Cerebellar nuclear complex (tissue), 1 donor: ENCODE data around the gene GATAD1.
"Not testable (repeated sequence)": the region's sequence is repeated elsewhere in the genome, so short reads cannot be mapped to it uniquely, and the experiment has no call there.

Experiments
- DNase-seq, 2 experiments: peaks; one replicate each; lab custom pipeline; 2025; lab: John Stamatoyannopoulos, UW

GATAD1 gene

DNA sequence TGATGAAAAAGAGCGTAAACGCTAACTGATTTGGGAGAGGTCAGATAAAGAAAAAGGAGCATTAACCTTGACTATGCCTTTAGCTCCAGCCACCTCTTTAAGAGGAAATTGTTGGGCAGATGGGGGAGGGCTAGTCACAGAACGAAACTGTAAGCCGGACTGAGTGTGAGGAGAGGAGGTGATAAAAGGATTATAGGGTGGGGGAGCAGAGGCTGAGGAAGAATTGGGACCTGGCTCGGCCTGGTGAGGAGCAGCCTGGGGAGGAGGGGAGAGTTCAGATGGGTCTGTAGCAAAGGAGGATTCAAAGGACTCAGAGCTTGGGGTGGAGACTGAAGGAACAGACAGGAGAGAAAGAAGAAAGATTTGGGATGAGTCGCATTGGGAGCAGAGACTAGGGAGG lies 36.3 kb downstream of the GATAD1 start:
- DNase-seq = not testable (repeated sequence)

DNA sequence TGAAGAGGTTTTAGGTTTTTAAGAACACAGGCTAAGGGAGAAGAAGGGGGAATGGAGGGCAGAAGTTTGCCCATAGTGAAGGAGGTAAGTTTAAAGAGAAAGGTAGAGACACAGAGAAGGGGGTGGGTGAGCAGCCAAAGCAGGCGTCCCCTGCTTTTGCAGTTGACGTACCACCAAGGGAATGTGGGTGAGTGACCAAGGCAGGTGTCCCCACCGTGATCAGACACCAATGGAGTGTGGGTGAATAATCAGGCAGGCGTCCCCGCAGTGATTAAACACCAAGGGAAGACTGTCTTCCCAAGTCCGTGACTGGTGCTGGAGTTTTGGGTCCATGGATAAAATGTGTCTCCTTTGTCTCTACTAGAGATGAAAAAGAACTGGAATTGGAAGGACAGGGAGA lies 36.9 kb downstream of the GATAD1 start:
- DNase-seq = not testable (repeated sequence)

DNA sequence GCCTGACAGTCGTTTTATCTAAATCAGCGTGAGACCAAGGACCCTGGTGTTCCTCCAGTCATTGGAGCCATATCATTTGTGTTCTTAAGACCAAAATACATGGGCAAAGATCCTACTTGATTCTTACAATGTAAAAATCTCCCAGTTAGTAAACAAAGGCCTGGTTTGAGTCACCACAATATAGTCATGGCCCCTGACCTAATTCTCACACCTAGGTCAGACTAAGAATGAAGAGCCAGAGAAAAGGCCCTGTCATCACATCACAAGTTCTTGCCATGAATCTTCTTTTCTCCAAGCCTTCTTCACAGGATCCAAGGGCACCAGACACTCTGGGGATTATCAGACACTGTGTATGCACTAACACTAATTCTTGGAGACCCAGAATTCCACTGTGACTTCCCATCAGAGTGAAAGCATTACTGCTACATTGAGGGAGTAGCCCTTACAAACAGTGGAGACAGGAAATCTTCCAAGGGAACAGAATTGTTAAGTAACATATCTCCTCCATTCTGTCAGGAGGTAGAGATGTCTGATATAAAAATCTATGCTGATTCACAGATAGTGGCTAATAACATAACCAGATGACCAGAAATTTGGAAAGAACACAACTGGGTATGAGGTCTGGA lies 38.1 kb downstream of the GATAD1 start:
- no peak for DNase-seq

DNA sequence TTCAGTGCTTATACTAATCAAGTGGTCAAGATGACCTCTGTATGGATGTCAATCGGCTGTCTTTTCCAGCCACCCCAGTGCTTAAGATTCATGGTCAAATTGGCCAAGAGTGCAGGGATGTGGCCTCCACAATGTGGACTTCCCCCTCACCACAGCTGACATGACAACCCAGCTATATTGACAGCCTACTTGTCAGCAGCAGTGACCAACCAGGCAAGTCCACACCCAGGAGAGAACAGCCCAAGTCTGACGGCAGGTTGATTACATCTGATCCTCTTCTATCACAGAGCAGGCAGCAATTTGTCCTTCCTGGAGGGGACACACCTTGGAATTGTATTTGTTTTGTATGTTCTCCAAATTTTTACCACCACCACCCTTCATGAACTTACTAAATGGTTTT lies 38.7 kb downstream of the GATAD1 start:
- DNase-seq = no peak

DNA sequence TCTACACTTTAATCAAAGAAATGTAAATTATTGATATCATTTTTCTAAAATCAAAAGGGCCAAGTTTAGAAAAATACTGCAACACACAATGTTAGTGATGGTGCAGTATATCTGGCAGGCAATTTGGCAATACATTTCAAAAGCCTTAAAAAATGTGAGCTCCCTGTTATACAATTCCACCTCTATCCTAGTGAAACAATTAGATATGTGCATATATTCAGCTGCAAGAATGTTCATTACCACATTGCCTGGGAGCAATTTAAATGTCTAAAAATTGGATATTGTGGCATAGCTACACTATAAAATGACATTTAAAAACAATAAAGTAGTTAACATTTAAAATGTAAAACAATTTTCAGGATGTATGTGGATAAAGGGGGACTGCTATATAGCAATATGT lies 40.5 kb downstream of the GATAD1 start:
- no peak for DNase-seq

DNA sequence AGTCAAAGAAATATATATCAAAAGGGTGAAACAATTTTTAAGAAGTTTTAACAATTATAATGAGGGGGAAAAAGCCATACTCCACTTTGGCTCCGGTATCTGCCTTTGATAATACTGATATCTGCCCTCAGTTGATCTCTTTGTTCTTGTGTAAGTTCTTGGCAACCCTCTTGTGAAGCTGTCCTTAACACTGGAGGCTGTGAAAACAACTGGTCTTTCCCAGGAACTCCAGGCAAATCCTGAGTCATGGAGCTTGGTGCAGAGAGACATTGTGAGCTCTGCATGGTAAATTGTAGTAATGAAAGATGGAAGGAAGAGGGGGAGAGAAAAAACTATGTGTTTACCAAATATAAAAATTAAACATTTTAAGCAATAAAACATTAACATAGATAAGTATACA lies 42.4 kb downstream of the GATAD1 start:
- no peak for DNase-seq

DNA sequence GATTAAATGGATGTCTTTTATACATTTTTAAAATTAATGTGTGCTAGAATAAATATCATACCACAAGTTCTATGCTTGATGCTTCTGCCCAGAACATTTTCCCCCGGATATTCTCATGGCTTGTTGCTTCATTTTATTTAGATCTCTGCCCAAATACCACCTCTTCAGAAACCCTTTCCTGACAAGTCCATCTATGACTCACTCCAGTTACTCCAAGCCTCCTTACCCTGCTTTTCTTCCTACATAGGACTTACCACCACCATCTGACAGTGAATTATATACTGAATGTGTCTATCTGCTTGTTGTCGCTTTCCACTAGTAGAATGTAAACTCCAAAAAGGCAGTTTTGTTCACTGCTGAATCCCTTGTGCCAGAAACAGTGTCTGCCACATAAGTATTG lies 49.6 kb downstream of the GATAD1 start:
- no peak for DNase-seq

DNA sequence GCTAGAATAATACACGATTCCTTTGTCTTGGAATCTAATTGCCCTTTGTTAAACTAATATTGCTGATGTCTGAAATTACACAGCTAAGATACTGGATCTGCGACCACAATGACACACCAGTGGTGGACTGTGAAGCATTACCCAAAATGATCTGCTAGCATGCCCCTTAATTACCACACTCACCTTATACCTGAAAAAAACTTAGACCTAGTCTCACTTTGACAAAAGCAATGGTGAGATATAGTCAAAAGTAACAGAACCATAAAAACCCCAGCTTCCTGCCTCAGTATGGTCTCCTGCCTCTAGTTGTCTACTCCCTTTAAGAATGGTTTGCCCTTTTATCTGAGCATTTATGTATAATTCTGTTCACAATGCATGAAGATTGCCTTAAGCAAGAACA lies 51.3 kb downstream of the GATAD1 start:
- no peak for DNase-seq

DNA sequence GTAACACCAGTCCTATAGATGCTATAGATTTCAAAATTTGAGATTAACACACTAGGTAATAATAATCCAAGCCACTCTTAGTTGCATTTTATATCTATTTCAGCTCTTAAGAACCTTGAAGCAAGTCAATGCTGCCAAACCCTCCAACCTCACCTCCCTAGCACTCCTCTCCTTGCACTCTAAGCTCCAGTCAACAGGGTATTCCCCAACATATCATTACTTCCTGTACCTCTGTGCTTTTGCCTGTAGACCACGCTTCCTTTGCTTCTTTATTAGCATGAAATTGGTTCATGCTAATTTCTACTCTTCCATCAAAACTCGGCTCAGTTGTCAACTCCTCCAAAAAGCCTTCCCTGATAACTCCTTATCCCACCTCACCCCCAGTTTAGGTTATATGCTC lies 56.5 kb downstream of the GATAD1 start:
- DNase-seq = no peak

DNA sequence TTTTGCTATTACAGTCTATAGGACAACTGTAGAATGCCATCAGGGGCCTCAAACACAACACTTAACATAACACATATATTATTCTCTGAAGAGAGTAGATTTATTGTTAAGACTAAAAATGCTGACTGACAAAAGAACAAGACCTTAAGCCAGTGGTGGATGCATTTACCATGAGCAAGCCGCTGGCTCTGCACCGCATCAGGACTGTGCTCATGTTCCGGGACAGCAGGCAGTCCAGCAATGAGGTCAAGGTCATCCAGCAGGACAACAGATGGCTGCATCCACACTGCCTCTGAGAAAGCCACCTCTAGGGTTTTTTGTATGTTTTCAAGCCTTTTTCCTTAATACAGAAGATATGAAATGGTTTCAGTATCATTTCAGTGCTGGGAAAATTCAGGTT lies 57.3 kb downstream of the GATAD1 start:
- no peak for DNase-seq

DNA sequence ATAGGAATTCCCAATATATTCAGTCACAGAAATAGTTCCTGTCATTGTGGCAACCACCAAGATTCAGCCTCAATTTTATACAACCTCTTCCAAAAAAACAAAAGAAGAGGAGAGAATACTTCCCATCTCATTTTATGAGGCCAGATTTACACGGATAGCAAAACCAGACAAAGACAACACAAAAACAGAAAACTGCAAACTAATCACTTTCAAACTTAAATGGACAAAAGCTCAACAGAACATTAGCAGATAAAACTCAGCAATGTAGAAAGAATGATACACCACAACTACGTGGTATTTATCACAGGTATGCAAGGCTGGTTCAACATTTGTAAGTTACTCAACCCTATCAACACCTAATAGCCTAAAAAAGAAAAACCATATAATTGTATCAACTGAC lies 59.1 kb downstream of the GATAD1 start:
- no peak for DNase-seq

DNA sequence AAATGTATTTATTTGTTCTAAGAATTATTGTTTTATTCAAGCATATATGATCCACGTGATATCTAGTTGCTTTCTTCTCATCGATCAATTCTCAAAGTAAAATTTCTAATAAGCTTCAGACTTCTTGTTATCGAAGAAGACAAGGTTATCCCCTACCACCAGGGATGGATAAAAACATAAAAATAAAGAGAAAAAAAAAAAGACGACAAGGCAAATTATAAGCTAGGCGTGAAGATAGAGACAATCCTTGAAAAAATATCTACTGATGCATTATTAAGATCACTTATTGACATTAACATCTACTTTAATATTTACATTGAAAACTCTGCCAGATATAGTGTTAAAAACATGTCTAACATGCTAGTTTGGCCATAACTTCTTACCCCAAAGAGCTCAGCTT lies 61.7 kb downstream of the GATAD1 start:
- DNase-seq = no peak
